ENCODE results near the gene IGSF6.
A peak's percentile ranks its signal among the peaks of the same experiment; 100 is the strongest.
"Not testable (repeated sequence)": the region's sequence is repeated elsewhere in the genome, so short reads cannot be mapped to it uniquely, and the experiment has no call there.

IGSF6 gene, protein sequence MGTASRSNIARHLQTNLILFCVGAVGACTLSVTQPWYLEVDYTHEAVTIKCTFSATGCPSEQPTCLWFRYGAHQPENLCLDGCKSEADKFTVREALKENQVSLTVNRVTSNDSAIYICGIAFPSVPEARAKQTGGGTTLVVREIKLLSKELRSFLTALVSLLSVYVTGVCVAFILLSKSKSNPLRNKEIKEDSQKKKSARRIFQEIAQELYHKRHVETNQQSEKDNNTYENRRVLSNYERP

DNA sequence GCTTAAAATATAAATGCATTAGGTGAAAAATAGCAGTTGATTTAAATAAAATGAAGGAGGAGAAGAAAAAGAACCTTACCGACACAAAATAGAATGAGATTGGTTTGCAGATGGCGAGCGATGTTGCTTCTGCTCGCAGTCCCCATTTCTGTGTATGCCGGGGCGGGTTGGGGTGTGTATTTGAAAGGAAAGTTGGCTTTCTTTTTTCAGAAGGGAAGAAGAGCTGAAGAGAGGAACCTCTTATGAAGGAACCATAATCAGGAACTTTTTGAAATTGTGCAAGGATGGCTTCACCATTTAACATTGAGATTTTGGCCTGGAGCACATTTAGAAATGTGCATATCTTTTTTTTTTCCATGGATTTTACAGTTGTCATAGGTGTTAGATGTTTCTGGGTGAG lies at the start of gene IGSF6:
IGSF6 (minus strand) TSS at position 156 of the 400 bp plus-strand sequence; CDS start at position 146, 10 bp downstream.
- no peak for DNase-seq (ENCODE audit: low read depth)

DNA sequence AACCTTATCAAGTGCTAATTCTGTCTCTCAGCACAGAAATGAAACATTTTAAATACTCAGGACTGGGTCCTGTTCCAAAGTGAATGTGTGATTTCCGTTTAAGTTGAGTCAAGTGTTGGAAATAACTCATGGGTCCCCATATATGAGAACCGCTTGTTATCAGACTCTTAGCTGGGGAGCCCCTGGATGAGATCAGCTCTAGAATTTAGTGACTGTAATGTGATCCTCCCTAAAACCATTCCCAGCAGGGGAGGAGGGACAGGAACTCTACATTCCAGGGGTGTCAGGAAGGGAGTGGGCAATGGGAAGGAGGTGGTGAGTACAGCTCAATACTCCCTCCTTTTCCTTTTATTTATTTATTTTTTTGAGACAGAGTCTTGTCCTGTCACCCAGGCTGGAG lies 48.9 kb upstream of the IGSF6 start:
- no peak for DNase-seq (ENCODE audit: low read depth)

DNA sequence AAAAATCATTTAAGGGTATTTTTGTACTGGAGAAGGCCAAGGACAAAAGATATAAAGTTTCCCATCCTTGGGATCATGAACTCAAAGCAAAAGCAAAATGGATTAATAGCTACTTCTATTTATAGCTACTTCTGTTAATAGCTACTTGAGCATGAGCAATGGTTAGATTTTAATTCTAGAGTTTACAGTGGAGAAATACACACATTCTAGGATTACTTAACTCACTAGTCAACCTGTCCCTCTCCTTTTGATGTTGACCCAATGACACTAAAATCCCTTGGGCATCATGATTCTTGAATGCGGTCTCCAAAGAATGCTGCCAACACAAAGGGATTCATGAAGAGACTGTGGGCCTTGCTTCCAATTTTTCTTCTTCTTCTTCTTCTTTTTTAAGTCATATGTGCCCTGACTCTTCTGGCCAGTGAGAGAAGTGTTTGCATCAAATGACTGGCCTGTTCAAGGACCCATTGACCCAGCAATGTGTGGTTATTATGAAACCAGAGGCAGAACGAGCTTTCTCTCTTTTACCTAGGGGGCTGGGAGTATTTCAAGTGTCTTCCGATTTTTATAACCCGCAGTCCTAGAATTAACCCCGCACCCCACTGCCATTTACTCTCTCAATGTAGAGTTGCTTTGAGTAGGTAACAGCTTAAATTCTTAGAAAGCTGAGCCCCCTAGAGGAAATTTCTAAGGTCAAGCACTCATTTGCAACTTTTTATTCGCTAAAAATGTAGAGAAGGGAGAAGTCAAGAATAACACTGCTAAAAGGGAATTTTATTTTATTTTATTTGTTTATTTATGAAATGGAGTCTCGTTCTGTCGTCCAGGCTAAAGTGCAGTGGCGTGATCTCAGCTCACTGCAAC lies 46.0 kb upstream of the IGSF6 start:
- no peak for DNase-seq (ENCODE audit: low read depth)

DNA sequence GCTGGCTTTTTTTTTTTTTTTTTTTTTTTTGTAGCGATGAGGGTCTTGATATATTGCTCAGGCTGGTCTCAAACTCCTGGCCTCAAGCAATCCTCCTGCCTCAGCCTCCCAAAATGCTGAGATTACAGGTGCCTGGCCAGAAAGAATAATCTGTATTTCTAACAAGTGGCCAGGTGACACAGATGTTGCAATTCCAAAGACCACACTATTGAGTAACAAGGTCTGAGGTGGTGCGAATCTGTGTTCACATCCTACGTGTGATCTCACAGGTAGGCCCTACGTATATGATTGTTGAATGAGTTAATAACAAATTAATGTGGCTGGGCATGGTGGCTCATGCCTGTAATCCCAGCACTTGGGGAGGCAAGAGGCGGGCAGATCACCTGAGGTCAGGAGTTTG lies 44.6 kb upstream of the IGSF6 start:
- no peak for DNase-seq (ENCODE audit: low read depth)

DNA sequence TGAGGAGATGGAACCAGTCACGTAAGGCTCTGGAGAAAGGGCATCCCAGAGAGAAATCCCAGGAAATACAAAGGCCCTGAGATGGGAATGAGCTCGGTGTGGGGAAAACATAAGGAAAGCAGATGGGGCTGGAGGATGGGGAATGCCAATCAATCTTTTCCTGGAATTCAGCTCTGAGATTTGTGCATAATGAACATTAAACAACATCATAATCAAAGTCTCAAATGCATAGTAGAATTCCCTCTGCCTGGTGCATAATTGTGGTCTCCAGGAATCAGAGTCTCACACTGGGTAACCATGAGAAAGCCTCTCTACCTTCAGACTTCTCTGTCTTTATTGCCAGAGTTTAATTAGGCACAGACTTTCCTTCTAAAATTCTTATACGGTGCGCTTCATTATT lies 42.2 kb upstream of the IGSF6 start:
- DNase-seq (ENCODE audit: low read depth) = no peak

DNA sequence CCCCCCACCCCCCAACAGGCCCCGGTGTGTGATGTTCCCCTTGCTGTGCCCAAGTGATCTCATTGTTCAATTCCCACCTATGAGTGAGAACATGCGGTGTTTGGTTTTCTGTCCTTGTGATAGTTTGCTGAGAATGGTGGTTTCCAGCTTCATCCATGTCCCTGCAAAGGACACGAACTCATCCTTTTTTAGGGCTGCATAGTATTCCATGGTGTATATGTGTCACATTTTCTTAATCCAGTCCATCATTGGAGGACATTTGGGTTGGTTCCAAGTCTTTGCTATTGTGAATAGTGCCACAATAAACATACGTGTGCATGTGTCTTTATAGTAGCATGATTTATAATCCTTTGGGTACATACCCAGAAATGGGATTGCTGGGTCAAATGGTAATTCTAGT lies 38.6 kb upstream of the IGSF6 start:
- DNase-seq (ENCODE audit: low read depth) = not testable (repeated sequence)

DNA sequence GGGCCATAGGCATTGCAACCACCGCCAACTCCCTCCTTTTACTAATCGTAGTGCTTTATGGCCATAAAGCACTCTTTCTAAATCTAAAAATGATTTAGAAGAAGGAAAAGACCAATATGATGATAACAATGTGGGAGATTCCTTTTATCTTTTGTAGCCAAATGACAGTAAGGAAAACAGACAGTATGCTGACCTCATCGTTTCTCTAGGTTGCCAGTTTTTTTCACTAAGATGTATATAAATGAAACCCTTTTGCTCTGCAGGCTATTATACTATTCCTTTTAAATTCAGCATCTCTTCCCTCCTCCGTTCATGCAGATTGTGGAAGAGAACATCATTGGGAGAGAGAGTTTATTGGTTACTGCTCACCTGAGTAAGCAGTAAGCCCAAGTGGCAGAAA lies 36.7 kb upstream of the IGSF6 start:
- DNase-seq (ENCODE audit: low read depth) = no peak

DNA sequence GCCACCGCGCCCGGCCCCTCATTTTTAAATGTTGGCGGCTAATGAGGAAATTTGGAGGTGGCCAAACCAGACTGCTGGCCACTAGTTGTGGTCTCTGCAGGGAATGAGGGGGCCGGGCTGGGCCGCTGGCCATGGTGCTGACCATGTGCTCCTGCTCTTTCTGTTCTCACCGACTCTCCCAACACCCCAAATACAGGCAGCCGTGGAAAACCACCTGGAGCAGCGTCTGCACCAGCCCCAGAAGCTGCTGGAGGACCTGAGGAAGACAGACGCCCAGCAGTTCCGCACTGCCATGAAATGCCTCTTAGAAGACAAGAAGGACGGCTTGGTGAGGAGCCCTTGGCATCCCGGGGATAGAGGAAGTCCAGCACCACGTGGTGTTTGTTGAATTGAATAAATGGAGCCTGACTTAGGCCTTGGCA lies 32.6 kb upstream of the IGSF6 start:
- DNase-seq (ENCODE audit: low read depth) = no peak

DNA sequence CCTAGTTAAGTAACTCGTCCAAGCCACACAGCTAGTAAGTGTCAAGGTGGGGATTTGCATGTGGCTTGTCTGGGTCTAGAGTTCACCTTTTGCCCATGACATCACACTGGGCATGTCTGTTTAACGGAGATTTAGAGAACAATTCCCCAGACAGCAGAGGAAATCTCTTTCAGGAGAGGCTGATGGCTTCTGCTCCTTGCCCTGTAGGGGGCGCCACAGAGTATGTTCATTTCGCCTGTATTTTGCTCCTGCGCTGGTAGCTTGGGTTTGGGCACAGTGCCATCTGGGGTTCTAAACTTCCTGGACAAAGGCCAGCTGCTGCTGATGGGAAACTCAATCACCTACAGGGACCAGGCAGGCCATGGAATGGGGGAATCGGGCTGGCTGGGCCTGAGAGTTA lies 31.8 kb upstream of the IGSF6 start:
- DNase-seq (ENCODE audit: low read depth) = peak; percentile 12

DNA sequence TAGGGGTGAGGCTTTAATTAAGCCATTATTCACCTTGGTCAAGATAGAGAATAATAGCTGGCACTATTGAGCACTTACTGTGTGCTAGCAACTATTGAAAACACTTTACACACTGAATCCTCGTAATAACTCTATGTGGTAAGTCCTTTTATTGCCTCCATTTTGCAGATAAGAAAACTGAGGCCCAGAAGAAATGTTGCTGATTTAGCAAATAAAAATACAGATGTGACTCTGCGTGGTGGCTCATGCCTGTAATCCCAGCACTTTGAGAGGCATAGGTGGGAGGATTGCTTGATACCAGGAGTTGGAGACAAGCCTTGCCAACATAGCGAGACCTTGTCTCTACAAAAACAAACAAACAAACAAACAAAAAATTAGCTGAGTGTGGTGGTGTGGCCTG lies 30.8 kb upstream of the IGSF6 start:
- DNase-seq (ENCODE audit: low read depth) = no peak

DNA sequence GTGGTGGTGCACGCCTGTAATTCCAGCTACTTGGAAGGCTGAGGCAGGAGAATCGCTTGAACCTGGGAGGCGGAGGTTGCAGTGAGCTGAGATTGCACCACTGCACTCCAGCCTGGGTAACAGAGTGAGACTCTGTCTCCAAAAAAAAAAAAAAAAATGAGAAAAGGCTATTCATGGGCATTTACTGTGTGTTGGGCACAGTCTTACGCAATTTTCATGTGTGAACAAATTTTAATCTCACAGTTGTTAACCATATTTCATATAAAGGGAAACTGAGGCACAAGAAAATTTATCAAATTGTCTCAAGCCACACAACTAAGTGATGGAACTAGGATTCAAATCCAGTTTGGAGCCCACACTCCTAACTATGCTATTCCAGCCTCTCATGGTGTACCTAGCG lies 28.3 kb upstream of the IGSF6 start:
- not testable (repeated sequence) for DNase-seq (ENCODE audit: low read depth)

DNA sequence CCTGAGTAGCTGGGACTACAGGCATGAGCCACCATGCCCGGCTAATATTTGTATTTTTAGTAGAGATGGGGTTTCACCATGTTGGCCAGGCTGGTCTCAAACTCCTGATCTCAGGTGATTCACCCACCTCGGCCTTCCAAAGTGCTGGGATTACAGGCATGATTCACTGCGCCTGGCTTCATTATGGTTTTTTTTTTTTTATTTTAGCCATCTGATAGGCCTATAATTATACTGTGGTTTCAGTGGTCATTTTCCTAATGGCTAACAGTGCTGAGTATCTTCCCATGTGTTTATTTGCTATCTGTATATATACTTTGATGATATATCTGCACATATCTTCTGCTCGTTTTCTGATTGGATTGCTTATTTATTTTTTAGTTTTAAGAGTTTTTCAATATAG lies 22.0 kb upstream of the IGSF6 start:
- not testable (repeated sequence) for DNase-seq (ENCODE audit: low read depth)

DNA sequence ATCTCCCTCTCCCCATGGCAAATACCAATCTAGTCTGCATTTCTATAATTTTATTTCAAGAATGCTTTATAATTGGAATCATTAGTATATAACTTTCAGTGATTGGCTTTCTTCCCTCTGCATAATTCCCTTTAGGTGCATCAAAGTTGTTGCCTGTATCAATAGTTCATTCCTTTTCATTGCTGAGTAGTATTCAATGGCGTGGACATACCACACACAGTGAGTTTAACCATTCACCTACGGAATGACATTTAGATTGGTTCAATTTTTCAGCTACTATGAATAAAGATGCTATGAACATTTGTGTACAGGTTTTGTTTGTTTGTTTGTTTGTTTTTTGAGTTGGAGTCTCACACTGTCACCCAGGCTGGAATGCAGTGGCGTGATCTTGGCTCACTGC lies 21.1 kb upstream of the IGSF6 start:
- DNase-seq (ENCODE audit: low read depth) = no peak

DNA sequence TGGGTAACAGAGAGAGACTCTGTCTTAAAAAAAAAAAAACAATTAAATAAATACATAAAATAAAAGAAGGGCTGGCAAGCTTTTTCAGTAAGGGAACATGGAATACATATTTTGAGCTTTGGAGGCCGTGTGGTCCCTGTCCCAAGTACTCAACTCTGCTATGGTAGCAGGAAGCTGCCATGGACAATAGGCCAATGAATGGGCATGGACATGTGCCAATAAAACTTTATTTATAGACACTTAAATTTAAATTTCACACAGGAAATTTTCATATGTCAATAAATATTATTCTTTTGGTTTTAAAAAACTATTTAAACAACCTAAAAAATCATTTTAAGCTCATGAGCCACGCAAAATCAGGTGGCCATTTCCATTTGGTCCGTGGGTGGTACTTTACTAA lies 15.2 kb upstream of the IGSF6 start:
- no peak for DNase-seq (ENCODE audit: low read depth)

DNA sequence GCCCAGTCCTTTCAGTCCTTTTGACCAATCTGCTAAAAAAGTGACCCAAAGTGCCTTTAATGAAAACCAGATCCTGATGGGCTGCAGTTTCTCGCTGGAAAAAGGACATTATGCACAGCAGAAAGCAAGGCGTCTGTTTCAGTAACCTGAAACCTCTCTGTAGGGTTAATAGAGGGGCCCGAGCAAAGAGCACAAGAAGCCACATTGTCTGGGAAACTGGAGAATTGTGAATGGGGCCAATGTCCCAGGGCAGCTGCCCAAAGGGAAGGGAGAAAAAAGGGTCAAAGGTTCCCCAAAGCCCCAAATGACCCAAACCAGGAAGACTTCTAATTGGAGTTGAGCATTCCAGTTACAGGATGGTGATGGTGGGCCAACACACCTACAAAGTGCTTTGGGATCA lies 14.4 kb upstream of the IGSF6 start:
- DNase-seq (ENCODE audit: low read depth) = no peak

DNA sequence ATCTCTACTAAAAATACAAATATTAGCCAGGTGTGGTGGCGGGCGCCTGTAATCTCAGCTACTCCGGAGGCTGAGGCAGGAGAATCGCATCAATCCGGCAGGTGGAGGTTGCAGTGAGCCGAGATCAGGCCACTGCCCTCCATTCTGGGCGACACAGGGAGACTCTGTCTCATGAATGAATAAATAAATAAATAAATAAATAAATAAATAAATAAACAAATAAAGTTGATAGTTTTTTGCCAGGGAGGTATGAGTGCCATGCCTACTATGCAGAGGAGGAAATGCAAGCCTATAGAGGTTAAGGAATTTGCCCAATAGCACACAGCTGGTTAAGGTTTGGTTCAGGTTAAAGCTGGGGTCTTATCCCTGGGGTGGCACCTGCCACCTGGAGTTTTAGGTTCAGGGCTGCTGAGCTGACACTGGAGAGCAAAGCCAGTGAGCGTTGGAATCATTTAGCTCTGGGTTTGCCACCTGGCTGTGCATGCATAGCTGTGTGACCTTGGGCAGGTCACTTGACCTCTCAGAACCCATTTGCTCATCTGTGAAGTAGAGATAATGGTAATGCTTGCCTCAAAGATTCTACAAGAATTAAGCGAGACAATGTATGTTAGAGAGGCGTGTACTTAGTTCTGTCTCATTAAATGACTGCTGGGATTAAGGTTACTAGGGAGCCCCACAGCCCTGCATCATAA lies 12.5 kb upstream of the IGSF6 start:
- no peak for DNase-seq (ENCODE audit: low read depth)

DNA sequence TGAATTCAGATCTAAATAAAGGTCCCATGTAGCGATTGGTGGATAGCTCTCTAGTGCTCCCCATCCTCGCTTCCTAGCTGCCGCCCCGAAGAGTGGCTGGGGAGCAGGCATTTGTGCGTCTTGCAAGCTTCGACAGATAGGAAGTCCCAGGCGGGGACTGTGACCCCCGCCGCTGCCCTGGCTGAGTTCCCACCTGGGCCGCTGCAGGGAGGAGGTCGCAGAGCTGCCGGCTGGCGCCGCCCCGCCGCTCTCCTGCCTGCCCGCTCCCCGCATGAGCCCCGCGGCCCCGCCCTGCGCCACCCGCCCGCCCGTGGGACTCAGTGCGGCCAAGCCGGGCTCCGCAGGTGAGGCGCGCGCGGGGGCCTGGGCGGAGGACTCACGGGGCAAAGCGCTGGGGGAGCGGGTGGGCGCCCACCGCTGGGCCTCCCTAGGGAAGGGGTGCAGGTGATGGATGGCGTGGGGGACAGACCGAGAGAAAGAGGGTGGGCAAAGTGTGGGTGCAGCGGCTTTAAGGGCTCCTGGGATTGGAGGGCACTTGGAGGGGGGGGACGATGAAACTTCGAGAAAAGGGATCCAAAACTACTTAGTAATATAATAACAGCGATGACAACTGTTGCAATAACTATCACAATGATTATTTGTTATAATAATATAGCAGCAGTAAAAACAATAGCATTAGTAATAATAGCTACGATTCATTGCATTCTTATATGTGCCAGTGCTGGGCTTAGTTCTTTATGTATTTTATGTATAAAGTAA lies 11.7 kb upstream of the IGSF6 start, which contains the start of gene OTOA:
OTOA (plus strand) TSS at position 80 of the 759 bp plus-strand sequence. CDS start 14,547 bp downstream, outside the sequence.
- peak; percentile 9 for DNase-seq (ENCODE audit: low read depth)

DNA sequence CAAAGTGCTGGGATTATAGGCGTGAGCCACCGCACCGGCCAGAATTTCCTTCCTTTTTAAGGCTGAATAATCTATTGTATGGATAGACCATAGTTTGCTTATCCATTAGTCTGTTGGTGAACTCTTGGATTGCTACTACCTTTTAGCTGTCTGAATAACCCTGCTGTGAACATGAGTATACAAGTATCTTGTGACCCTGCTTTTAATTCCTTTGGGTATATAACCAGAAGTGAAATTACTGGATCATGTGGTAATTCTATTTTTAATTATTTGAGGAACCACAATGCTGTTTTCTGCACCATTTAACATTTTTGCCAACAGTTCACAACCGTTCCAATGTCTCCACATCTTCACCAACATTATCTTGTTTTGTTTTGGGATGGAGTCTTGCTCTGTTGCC lies 6.7 kb upstream of the IGSF6 start:
- DNase-seq (ENCODE audit: low read depth) = no peak

DNA sequence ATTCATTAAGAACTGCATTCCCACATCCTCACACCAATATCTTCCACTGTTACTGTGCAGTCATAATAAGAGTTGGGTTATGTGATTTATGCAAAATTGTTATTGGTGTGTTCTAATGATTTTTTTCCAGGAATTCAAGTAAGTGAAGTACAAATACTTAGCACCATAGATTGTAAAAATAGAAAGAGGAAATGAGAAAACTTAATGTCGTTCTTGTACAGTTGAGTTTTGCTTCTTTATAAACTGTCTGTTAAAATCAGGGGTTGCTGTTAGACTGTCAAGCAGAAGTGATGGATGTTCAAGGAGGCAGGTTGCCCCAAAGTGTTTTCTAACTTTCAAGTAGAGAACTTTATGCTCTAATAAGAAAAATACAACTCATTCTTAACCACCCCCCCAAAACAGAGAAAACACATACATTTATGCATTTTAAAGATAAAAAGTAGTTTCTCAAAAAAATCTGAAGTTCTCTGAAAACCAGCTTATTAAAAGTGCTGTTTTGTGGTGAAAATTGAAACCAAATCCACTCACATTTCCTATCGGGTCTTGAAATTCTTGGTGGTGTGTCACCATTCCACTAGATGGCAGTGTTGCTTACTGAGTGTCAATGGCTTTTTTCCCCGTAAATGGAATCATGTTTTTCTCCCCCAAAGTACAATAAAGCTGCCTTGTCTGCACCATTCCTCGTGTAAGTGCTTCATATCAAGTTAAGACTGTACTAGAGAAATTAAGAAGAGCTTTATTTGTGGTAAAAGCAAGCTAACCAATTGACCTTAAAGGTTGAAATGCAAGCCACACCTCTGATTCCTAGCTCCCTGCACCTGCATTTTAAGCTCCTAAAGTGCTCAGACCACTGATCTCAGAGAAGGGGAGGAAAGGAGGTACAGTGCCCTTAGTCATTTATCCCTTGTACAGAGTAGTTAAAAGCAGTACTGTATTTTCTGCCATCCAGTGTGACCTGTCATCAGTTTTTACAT lies 4.7 kb upstream of the IGSF6 start:
- DNase-seq (ENCODE audit: low read depth) = no peak

DNA sequence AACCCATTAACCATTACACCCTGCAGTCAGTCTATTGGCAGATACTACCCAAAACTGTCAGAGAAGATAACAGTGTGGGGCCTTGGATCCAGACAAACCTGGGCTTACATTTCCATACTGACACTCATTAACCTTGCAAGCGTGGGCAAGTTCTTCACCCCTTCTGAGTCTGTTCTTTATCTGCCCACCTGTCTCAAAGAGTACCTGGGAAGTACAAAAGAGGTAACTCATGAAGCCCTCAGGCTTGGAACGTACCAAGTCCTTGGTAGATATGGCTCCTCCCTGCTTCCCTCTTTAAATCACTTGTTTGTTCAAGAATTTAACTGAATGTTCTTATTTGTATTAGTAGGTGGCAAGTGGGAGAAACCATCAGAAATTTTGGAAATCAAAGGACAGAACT lies 2.5 kb upstream of the IGSF6 start:
- DNase-seq (ENCODE audit: low read depth) = no peak

DNA sequence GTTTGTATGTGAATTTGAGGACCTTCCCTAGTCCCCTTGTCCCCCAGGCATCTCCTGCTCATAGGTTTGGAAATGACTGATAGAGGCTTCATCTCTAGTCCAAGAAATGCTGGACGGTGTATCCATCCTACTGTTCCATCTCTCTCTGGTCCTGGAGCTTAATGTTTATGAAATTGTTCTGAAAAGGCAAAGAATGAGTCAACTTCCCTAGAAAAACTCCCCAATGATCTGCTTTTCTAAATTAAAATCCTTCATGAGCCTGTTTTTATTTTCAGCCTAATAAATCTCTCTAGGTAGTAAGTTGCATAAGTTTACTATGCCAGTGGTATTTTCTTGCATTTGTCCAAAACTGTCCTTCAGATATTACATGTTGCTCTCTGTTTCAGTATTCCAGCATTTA lies 2.1 kb upstream of the IGSF6 start:
- no peak for DNase-seq (ENCODE audit: low read depth)

All from activated T-cell treated with anti-CD3 and anti-CD28 coated beads for 1 hour (primary cell).